Activated T-helper 17 cell treated with anti-CD3 and anti-CD28 coated beads, Interleukin-2, amount 50 U/mL, for 72 hours (primary cell): ENCODE data around the gene PSMA4. TPM values are rescaled to one million over a fixed set of nuclear protein-coding genes. Genes with fewer than 3 reads are reported as not detected.
"Not testable (repeated sequence)": the region's sequence is repeated elsewhere in the genome, so short reads cannot be mapped to it uniquely, and the experiment has no call there.

Experiments
- ATAC-seq: fragments of 150-1000 bp; cut with Tn5 transposase; replicated peaks from 2 replicates; pipeline ENCODE4 v1.10.0; 2021; ENCODE audit warnings: mild to moderate bottlenecking, moderate library complexity
- H3K27ac Mint-ChIP-seq: one replicate; pipeline ENCODE4 v1.8.0; 2022; ENCODE audit warnings: mixed read lengths
- H3K27me3 Mint-ChIP-seq: one replicate; pipeline ENCODE4 v1.8.0; 2022; ENCODE audit warnings: mixed read lengths
- H3K36me3 Mint-ChIP-seq: one replicate; pipeline ENCODE4 v1.8.0; 2022; ENCODE audit warnings: low read depth, mild to moderate bottlenecking, mixed read lengths
- H3K4me1 Mint-ChIP-seq: one replicate; pipeline ENCODE4 v1.8.0; 2022; ENCODE audit warnings: mixed read lengths
- H3K4me3 Mint-ChIP-seq: one replicate; pipeline ENCODE4 v1.8.0; 2022; ENCODE audit warnings: mild to moderate bottlenecking, mixed read lengths
- H3K9me3 Mint-ChIP-seq: one replicate; pipeline ENCODE4 v1.8.0; 2022; ENCODE audit warnings: mixed read lengths
- total RNA-seq, 2 donors: library from RNA; stranded (reverse); gene quantifications; one replicate each; pipeline ENCODE4 v1.2.3, GENCODE V29; 2022

PSMA4 gene
- total RNA-seq, 2 donors from 2014 or later = 140 to 270 TPM

- peak overlapping the region; percentile 81 for H3K4me3 Mint-ChIP-seq
- H3K27ac Mint-ChIP-seq = peak overlapping the region; percentile 99
- no peaks in the 10 kb centered on the region for H3K27me3 Mint-ChIP-seq
- no peaks in the 10 kb centered on the region for H3K9me3 Mint-ChIP-seq
- peaks cover 12% of the 10 kb centered on the region for H3K4me1 Mint-ChIP-seq
- ATAC-seq = no peak
- H3K36me3 Mint-ChIP-seq = peaks cover 38% of the 10 kb centered on the region
These were observed 1.9 kb upstream of the PSMA4 start for GRCh38 chr15:78538358-78538757.

GRCh38 chr15:78539464-78540140 is 642 bp upstream of the PSMA4 start:
- H3K4me3 Mint-ChIP-seq = peak overlapping the region; percentile 81
- H3K27me3 Mint-ChIP-seq, ATAC-seq, H3K9me3 Mint-ChIP-seq: not testable (repeated sequence)
- peaks cover 50% of the 10 kb centered on the region for H3K36me3 Mint-ChIP-seq
- H3K27ac Mint-ChIP-seq = peak overlapping the region; percentile 99
- peaks cover 12% of the 10 kb centered on the region for H3K4me1 Mint-ChIP-seq

GRCh38 chr15:78540871-78541743 is 863 bp downstream of the PSMA4 start:
- no peaks in the 10 kb centered on the region for H3K27me3 Mint-ChIP-seq
- H3K27ac Mint-ChIP-seq = peak overlapping the region; percentile 99
- peaks cover 65% of the 10 kb centered on the region for H3K36me3 Mint-ChIP-seq
- H3K4me3 Mint-ChIP-seq = peak overlapping the region; percentile 81
- H3K4me1 Mint-ChIP-seq = peaks cover 12% of the 10 kb centered on the region
- H3K9me3 Mint-ChIP-seq = no peaks in the 10 kb centered on the region
- ATAC-seq = peak; percentile 13

- Mint-ChIP-seq H3K9me3 (no peaks in the 10 kb centered on the region), H3K4me1 (peaks cover 12% of the 10 kb centered on the region), H3K36me3 (peaks cover 71% of the 10 kb centered on the region), H3K27ac (peak overlapping the region; percentile 99), H3K27me3 (no peaks in the 10 kb centered on the region), H3K4me3 (peak overlapping the region; percentile 81)
- ATAC-seq = no peak
These were observed 1.4 kb downstream of the PSMA4 start for GRCh38 chr15:78541744-78542034.

- H3K4me1 Mint-ChIP-seq = peaks cover 12% of the 10 kb centered on the region
- no peak for ATAC-seq
- H3K27me3 Mint-ChIP-seq = no peaks in the 10 kb centered on the region
- peak overlapping the region; percentile 99 for H3K27ac Mint-ChIP-seq
- H3K4me3 Mint-ChIP-seq = peak overlapping the region; percentile 81
- peaks cover 81% of the 10 kb centered on the region for H3K36me3 Mint-ChIP-seq
- no peaks in the 10 kb centered on the region for H3K9me3 Mint-ChIP-seq
These were observed 2.4 kb downstream of the PSMA4 start for GRCh38 chr15:78542647-78543046.

- no peaks in the 10 kb centered on the region for H3K9me3 Mint-ChIP-seq
- H3K36me3 Mint-ChIP-seq = peaks cover 65% of the 10 kb centered on the region
- H3K27ac Mint-ChIP-seq = no peak overlapping the region
- no peak for ATAC-seq
- no peak overlapping the region for H3K4me3 Mint-ChIP-seq
- no peaks in the 10 kb centered on the region for H3K27me3 Mint-ChIP-seq
- peaks cover 4% of the 10 kb centered on the region for H3K4me1 Mint-ChIP-seq
These were observed 9.9 kb downstream of the PSMA4 start for GRCh38 chr15:78550194-78550593.

- no peak overlapping the region for H3K27ac Mint-ChIP-seq
- peaks cover 4% of the 10 kb centered on the region for H3K4me1 Mint-ChIP-seq
- no peak for ATAC-seq
- no peaks in the 10 kb centered on the region for H3K9me3 Mint-ChIP-seq
- no peaks in the 10 kb centered on the region for H3K27me3 Mint-ChIP-seq
- no peak overlapping the region for H3K4me3 Mint-ChIP-seq
- H3K36me3 Mint-ChIP-seq = peaks cover 59% of the 10 kb centered on the region
These were observed 10.6 kb downstream of the PSMA4 start for GRCh38 chr15:78550815-78551214.

GRCh38 chr15:78551902-78552301 is 11.7 kb downstream of the PSMA4 start:
- no peaks in the 10 kb centered on the region for H3K9me3 Mint-ChIP-seq
- no peak overlapping the region for H3K27ac Mint-ChIP-seq
- no peaks in the 10 kb centered on the region for H3K27me3 Mint-ChIP-seq

GRCh38 chr15:78552597-78552996 is 12.4 kb downstream of the PSMA4 start:
- no peak overlapping the region for H3K27ac Mint-ChIP-seq
- no peak overlapping the region for H3K4me3 Mint-ChIP-seq
- peaks cover 41% of the 10 kb centered on the region for H3K36me3 Mint-ChIP-seq
- H3K9me3 Mint-ChIP-seq = no peaks in the 10 kb centered on the region
- ATAC-seq = no peak
- H3K27me3 Mint-ChIP-seq = no peaks in the 10 kb centered on the region
- peaks cover 4% of the 10 kb centered on the region for H3K4me1 Mint-ChIP-seq

More at GRCh38 chr15:78551902-78552301, 11.7 kb downstream of the PSMA4 start:
- peaks cover 48% of the 10 kb centered on the region for H3K36me3 Mint-ChIP-seq
- no peak overlapping the region for H3K4me3 Mint-ChIP-seq
- peaks cover 4% of the 10 kb centered on the region for H3K4me1 Mint-ChIP-seq
- ATAC-seq = no peak

- not testable (repeated sequence) for H3K27me3 Mint-ChIP-seq, H3K4me1 Mint-ChIP-seq, H3K9me3 Mint-ChIP-seq, H3K4me3 Mint-ChIP-seq, H3K36me3 Mint-ChIP-seq, H3K27ac Mint-ChIP-seq, ATAC-seq
These were observed 20.0 kb downstream of the PSMA4 start for GRCh38 chr15:78560201-78560600.

- Mint-ChIP-seq H3K27ac (no peak overlapping the region), H3K27me3 (peaks cover 1% of the 10 kb centered on the region), H3K36me3 (no peaks in the 10 kb centered on the region), H3K4me1 (peaks cover 2% of the 10 kb centered on the region), H3K9me3 (no peaks in the 10 kb centered on the region), H3K4me3 (no peak overlapping the region)
- no peak for ATAC-seq
These were observed 21.2 kb downstream of the PSMA4 start for GRCh38 chr15:78561490-78561889.

- Mint-ChIP-seq H3K4me1 (peaks cover 11% of the 10 kb centered on the region), H3K36me3 (no peaks in the 10 kb centered on the region), H3K4me3 (no peak overlapping the region)
These were observed 22.8 kb downstream of the PSMA4 start for GRCh38 chr15:78563092-78563491.

GRCh38 chr15:78564743-78565096 is 24.5 kb downstream of the PSMA4 start:
- Mint-ChIP-seq H3K4me1 (peaks cover 11% of the 10 kb centered on the region), H3K4me3 (peak overlapping the region; percentile 83), H3K27me3 (peaks cover 11% of the 10 kb centered on the region), H3K27ac (peak overlapping the region; percentile 68), H3K36me3 (no peaks in the 10 kb centered on the region), H3K9me3 (no peaks in the 10 kb centered on the region)
- peak; percentile 1 for ATAC-seq

More at GRCh38 chr15:78563092-78563491, 22.8 kb downstream of the PSMA4 start:
- H3K9me3 Mint-ChIP-seq = no peaks in the 10 kb centered on the region
- peaks cover 11% of the 10 kb centered on the region for H3K27me3 Mint-ChIP-seq
- no peak for ATAC-seq
- no peak overlapping the region for H3K27ac Mint-ChIP-seq

GRCh38 chr15:78565097-78565950 is 25.1 kb downstream of the PSMA4 start, which contains the start of gene CHRNA5:
CHRNA5 (plus strand) TSS chr15:78565520; CDS start chr15:78565720, 200 bp downstream.
- H3K27ac Mint-ChIP-seq = peak within 1 kb of the TSS; percentile 68
- no peaks in the 10 kb centered on the region for H3K9me3 Mint-ChIP-seq
- no peaks in the 10 kb centered on the region for H3K36me3 Mint-ChIP-seq
- peaks cover 11% of the 10 kb centered on the region for H3K27me3 Mint-ChIP-seq
- H3K4me1 Mint-ChIP-seq = peaks cover 11% of the 10 kb centered on the region
- H3K4me3 Mint-ChIP-seq = peak within 1 kb of the TSS; percentile 83
- ATAC-seq = peak; percentile 93
